HepG2 (cell line): ENCODE results near the gene LRRC45. TPM values are rescaled to one million over a fixed set of nuclear protein-coding genes. Genes with fewer than 3 reads are reported as not detected.

Experiments
- ATAC-seq: fragments of 200-7000 bp; cut with Tn5 transposase; 3 replicates; pipeline ENCODE4 v1.9.1; 2020; ENCODE audit warnings: mild to moderate bottlenecking, moderate library complexity
- BruUV-seq: library from RNA; stranded (reverse); fragments of 400-500 nt; replicated peaks from 2 replicates; lab custom pipeline; 2021; lab: Mats Ljungman, UMichigan
- CTCF ChIA-PET: fragments of 300-600 bp; formaldehyde crosslinking; extraction: SDS; loops from one replicate; lab custom pipeline; 2021; ENCODE audit warnings: low total read pairs, inconsistent platforms, low intra/inter-chr PET ratio; lab: Yijun Ruan, JAX
- POLR2A ChIA-PET: fragments of 350-600 bp; sonication (Branson Sonifier 250); formaldehyde crosslinking; loops from one replicate; lab custom pipeline; 2020; ENCODE audit warnings: antibody characterized with exemption, inconsistent platforms; lab: Yijun Ruan, JAX
- DNase-seq: peaks from one replicate; pipeline ENCODE4 v3.0.0-alpha.2; 2015; ENCODE audit warnings: low spot score
- FAIRE-seq: peaks from 3 replicates; lab custom pipeline; 2011; peaks lifted over from hg19 to GRCh38; lab: Jason Lieb, UNC
- H2AFZ ChIP-seq: one replicate; pipeline ENCODE4 v1.6.1; 2011; ENCODE audit warnings: low read length, inconsistent platforms
- H3K27ac ChIP-seq: fragments of 300-600 bp; 3 replicates; pipeline ENCODE4 v1.8.0; 2011; ENCODE audit warnings: mixed run types, mild to moderate bottlenecking, mixed read lengths, low read length, inconsistent platforms; ENCODE audit not compliant: insufficient read depth; ENCODE audit errors: extremely low read length
- H3K27me3 ChIP-seq, 2 experiments: fragments of 200-600 bp in 1 of 2; 2 replicates in 1 of 2; 3 replicates in 1 of 2; pipeline versions ENCODE4 v1.6.0 to v1.8.0; 2011; ENCODE audit warnings: low read length in 2 of 2, mild to moderate bottlenecking in 2 of 2, moderate library complexity in 2 of 2, inconsistent platforms in 1 of 2; ENCODE audit not compliant: insufficient read depth in 2 of 2, control insufficient read depth in 1 of 2
- H3K36me3 ChIP-seq, 2 experiments: fragments of 200-600 bp in 1 of 2; replicated peaks in 1 of 2; 2 replicates in 1 of 2; 3 replicates in 1 of 2; pipeline versions ENCODE4 v1.5.1 to v1.8.0; 2011; ENCODE audit warnings: low read length in 2 of 2, inconsistent platforms in 1 of 2; ENCODE audit not compliant: insufficient read depth in 2 of 2, control insufficient read depth in 1 of 2
- H3K4me1 ChIP-seq: 2 replicates; pipeline ENCODE4 v1.5.1; 2012; ENCODE audit warnings: low read length, inconsistent platforms; ENCODE audit not compliant: insufficient read depth
- H3K4me2 ChIP-seq: 2 replicates; pipeline ENCODE4 v1.6.0; 2011; ENCODE audit warnings: low read depth, low read length, inconsistent platforms
- H3K4me3 ChIP-seq, 3 experiments: fragments of 200-600 bp in 1 of 3; sonication (generic), shearing (Covaris generic) in 1 of 3; replicated peaks in 1 of 3; 2 replicates each; pipeline ENCODE4 v1.5.1; 2011 to 2016; ENCODE audit warnings: low read length in 3 of 3, inconsistent platforms in 2 of 3, low read depth in 2 of 3, mild to moderate bottlenecking in 2 of 3, control low read depth in 1 of 3, mixed read lengths in 1 of 3; ENCODE audit not compliant: insufficient read depth in 1 of 3
- H3K79me2 ChIP-seq: one replicate; pipeline ENCODE4 v1.6.1; 2011; ENCODE audit warnings: low read length, inconsistent platforms; ENCODE audit not compliant: insufficient read depth
- H3K9ac ChIP-seq: 2 replicates; pipeline ENCODE4 v1.6.0; 2011; ENCODE audit warnings: mild to moderate bottlenecking, low read depth, low read length, inconsistent platforms; ENCODE audit not compliant: insufficient read depth
- H3K9me3 ChIP-seq: 2 replicates; pipeline ENCODE4 v1.5.1; 2012; ENCODE audit warnings: mild to moderate bottlenecking, low read length
- H4K20me1 ChIP-seq: 2 replicates; pipeline ENCODE4 v1.6.0; 2011; ENCODE audit warnings: inconsistent platforms, mild to moderate bottlenecking, low read length, moderate library complexity; ENCODE audit not compliant: insufficient read depth
- CBX2 ChIP-seq, 2 experiments: fragments of 200-600 bp in 1 of 2; sonication (generic); formaldehyde crosslinking in 1 of 2; IDR thresholded peaks; 2 replicates each; pipeline versions ENCODE4 v1.7.0 to v1.8.1; 2018 to 2022; ENCODE audit warnings: low read depth in 2 of 2, low read length in 1 of 2, mild to moderate bottlenecking in 1 of 2, missing genetic modification reagents in 1 of 2
- CREM ChIP-seq, 2 experiments: sonication (generic) in 1 of 2; formaldehyde crosslinking in 1 of 2; IDR thresholded peaks; 2 replicates each; pipeline versions ENCODE4 v1.4.0 to v1.6.1; 2016 to 2020; ENCODE audit warnings: antibody characterized with exemption in 1 of 2, mild to moderate bottlenecking in 1 of 2, missing genetic modification reagents in 1 of 2
- HOXD1 ChIP-seq: sonication (generic); formaldehyde crosslinking; IDR thresholded peaks from 2 replicates; pipeline ENCODE4 v1.5.0; 2020; ENCODE audit warnings: missing genetic modification reagents
- NFATC3 ChIP-seq: sonication (generic); formaldehyde crosslinking; IDR thresholded peaks from 2 replicates; pipeline ENCODE4 v1.5.1; 2020; ENCODE audit warnings: mild to moderate bottlenecking, missing genetic modification reagents
- ONECUT2 ChIP-seq: sonication (generic); formaldehyde crosslinking; IDR thresholded peaks from 2 replicates; pipeline ENCODE4 v1.4.0; 2020; ENCODE audit warnings: missing genetic modification reagents
- POLR2A ChIP-seq, 2 experiments: IDR thresholded peaks; 2 replicates each; pipeline ENCODE4 v1.6.1; 2011; ENCODE audit warnings: low read depth in 2 of 2, low read length in 2 of 2, mild to moderate bottlenecking in 1 of 2, moderate library complexity in 1 of 2; ENCODE audit not compliant: insufficient read depth in 1 of 2
- PRMT3 ChIP-seq: sonication (generic); formaldehyde crosslinking; IDR thresholded peaks from 2 replicates; pipeline ENCODE4 v1.8.1; 2022; ENCODE audit warnings: low read depth, mild to moderate bottlenecking, moderate library complexity, missing genetic modification reagents, borderline replicate concordance
- SMARCE1 ChIP-seq: fragments of 450-650 bp; IDR thresholded peaks from 2 replicates; pipeline ENCODE4 v1.6.1; 2017; ENCODE audit warnings: borderline replicate concordance
- SP2 ChIP-seq: sonication (generic); formaldehyde crosslinking; IDR thresholded peaks from 2 replicates; pipeline ENCODE4 v1.5.1; 2020; ENCODE audit warnings: mild to moderate bottlenecking, missing genetic modification reagents
- TCF7L2 ChIP-seq: IDR thresholded peaks from 2 replicates; pipeline ENCODE4 v1.6.1; 2011; ENCODE audit warnings: mild to moderate bottlenecking, low read depth, low read length, moderate library complexity
- ZBTB20 ChIP-seq: sonication (generic); formaldehyde crosslinking; IDR thresholded peaks from 2 replicates; pipeline ENCODE4 v1.8.1; 2023; ENCODE audit warnings: missing genetic modification reagents, low read depth, mild to moderate bottlenecking, borderline replicate concordance
- ZNF101 ChIP-seq: sonication (generic); formaldehyde crosslinking; IDR thresholded peaks from 2 replicates; pipeline ENCODE4 v1.4.0; 2020; ENCODE audit warnings: mild to moderate bottlenecking, low read depth, missing genetic modification reagents, borderline replicate concordance
- ZNF234 ChIP-seq: sonication (generic); formaldehyde crosslinking; conservative IDR thresholded peaks from 2 replicates; pipeline ENCODE4 v1.5.1; 2020; ENCODE audit warnings: mild to moderate bottlenecking, missing genetic modification reagents
- ZNF264 ChIP-seq: sonication (generic); formaldehyde crosslinking; IDR thresholded peaks from 2 replicates; pipeline ENCODE4 v1.4.0; 2020; ENCODE audit warnings: missing genetic modification reagents
- ZNF782 ChIP-seq: sonication (generic); formaldehyde crosslinking; IDR thresholded peaks from 2 replicates; pipeline ENCODE4 v1.4.0; 2020; ENCODE audit warnings: missing genetic modification reagents, mild to moderate bottlenecking, borderline replicate concordance
- WGBS: methylation state at CpG from one replicate; pipeline ENCODE4 v1.1.6; 2017; ENCODE audit warnings: low lambda C conversion rate; 5-methylcytosine and 5-hydroxymethylcytosine counted together
- in situ Hi-C: cut with HindIII; loops from 2 replicates; pipeline ENCODE4 v1.10.0; 2017; ENCODE audit warnings: low pct_unique_long_range_greater_than_20kb; ENCODE audit not compliant: extremely low pct_ligation_motif_present
- intact Hi-C: fragments of 100-400 bp; cut with micrococcal nuclease; formaldehyde crosslinking; loops from one replicate; pipeline ENCODE4 v1.10.0; 2022; ENCODE audit not compliant: unreplicated experiment
- polyA plus RNA-seq, 8 experiments: library from polyadenylated mRNA; depleted of rRNA in 3 of 8; stranded (reverse) in 7 of 8; unstranded in 1 of 8; fragments of >200 nt; fragmentation: Illumina TruSeq in 4 of 8; extraction: Trizol in 4 of 8; gene quantifications; 2 replicates each; pipeline versions ENCODE4 v1.2.1 to v1.2.3, GENCODE V29; 2011 to 2016; ENCODE audit warnings: low read depth in 4 of 8, missing spikeins in 1 of 8, mixed read lengths in 1 of 8; ENCODE audit not compliant: insufficient read depth in 1 of 8
- total RNA-seq, 5 experiments: library from RNA; depleted of rRNA; stranded (reverse); fragments of >200 nt; fragmentation: Illumina TruSeq; extraction: Trizol; gene quantifications; 2 replicates each; pipeline ENCODE4 v1.2.3, GENCODE V29; 2016; ENCODE audit warnings: low read depth in 1 of 5
- TF ChIP-seq, protein P1 (sequence below): sonication (generic); formaldehyde crosslinking; IDR thresholded peaks from 2 replicates; pipeline ENCODE4 v1.4.0; 2020; ENCODE audit warnings: mild to moderate bottlenecking, missing genetic modification reagents
- TF ChIP-seq, protein P2 (sequence below): IDR thresholded peaks from 2 replicates; pipeline ENCODE4 v1.6.1; 2016; ENCODE audit warnings: mild to moderate bottlenecking
- TF ChIP-seq, protein P3 (sequence below): sonication (generic); formaldehyde crosslinking; IDR thresholded peaks from 2 replicates; pipeline ENCODE4 v1.9.0; 2022; ENCODE audit warnings: low read depth, missing genetic modification reagents

LRRC45 gene
- total and polyA plus RNA-seq, 2 of the 13 experiments (the other 11 are each of a cell fraction or from before 2014, with no cell fraction given): 11.6 to 48.1 TPM

DNA sequence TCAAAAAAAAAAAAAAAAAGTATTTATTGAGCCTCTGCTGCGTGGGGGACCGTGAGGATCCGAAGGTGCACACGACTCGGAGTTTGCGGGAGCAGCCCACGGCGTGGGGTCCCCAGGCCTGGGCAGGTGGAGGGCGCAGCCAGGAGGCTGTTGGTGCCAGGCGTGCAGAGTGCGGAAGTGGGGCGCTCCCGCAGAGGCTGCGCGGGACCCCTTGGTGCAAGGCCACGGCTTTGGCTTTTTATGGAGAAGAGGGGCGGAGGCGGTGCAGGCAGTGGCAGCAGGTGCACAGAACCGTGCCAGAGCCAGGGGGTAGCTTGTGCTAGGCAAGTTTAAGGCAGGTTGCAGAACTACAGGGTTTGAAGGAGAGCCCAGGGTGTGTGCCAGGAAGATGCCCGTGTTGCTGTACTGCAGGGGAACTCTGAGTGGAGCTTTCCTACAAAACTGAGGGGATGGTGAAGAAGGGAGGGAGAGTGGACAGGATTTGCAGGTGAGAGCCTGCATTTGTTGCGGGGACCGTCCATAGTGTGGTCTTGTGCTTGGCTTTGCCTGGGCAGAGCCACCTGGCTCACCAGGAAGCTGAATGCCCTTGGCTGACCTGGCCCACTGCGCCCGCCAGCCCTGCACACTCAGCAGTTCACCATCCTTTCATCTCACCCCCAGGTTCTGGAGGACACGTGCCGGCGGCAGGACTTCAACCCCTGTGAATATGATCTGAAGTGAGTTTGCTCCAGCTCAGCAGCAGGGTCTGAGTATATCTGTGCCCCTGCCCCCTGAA, 44.4 kb upstream of the LRRC45 start (continued):
- TF ChIP-seq, protein P1, sequence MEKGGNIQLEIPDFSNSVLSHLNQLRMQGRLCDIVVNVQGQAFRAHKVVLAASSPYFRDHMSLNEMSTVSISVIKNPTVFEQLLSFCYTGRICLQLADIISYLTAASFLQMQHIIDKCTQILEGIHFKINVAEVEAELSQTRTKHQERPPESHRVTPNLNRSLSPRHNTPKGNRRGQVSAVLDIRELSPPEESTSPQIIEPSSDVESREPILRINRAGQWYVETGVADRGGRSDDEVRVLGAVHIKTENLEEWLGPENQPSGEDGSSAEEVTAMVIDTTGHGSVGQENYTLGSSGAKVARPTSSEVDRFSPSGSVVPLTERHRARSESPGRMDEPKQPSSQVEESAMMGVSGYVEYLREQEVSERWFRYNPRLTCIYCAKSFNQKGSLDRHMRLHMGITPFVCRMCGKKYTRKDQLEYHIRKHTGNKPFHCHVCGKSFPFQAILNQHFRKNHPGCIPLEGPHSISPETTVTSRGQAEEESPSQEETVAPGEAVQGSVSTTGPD (CRISPR knock-in tag): 0 out of 2 replicates have a peak, but pooled peaks have one; percentile 39
- TF ChIP-seq, protein P2, sequence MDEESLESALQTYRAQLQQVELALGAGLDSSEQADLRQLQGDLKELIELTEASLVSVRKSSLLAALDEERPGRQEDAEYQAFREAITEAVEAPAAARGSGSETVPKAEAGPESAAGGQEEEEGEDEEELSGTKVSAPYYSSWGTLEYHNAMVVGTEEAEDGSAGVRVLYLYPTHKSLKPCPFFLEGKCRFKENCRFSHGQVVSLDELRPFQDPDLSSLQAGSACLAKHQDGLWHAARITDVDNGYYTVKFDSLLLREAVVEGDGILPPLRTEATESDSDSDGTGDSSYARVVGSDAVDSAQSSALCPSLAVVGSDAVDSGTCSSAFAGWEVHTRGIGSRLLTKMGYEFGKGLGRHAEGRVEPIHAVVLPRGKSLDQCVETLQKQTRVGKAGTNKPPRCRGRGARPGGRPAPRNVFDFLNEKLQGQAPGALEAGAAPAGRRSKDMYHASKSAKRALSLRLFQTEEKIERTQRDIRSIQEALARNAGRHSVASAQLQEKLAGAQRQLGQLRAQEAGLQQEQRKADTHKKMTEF (CRISPR knock-in tag): no peak
- no peak for TF ChIP-seq CBX2 (IDR thresholded peaks at IDR 0.05; ENCODE audit: low read depth, low read length)
- no peak for TF ChIP-seq CBX2 (CRISPR knock-in tag; IDR thresholded peaks at IDR 0.05; ENCODE audit: low read depth)
- no peak for TF ChIP-seq TCF7L2
- no peak for TF ChIP-seq SP2 (CRISPR knock-in tag)
- no peak for TF ChIP-seq ZNF101 (CRISPR knock-in tag)

DNA sequence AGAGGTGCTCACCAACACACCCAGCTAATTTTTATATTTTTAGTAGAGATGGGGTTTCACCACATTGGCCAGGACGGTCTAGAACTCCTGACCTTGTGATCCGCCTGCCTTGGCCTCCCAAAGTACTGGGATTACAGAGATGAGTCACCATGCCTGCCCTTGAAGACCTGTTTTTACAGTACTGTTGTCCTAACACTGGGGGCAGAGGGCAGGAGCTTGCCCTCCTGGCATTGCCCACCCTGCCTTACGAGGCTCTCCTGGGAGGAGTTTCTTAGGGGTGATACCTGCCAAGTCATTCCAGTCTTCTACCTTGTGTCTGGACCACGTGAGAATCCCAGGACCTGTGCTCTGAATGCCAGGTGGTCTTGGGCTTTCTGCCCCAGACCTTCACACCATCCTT, 43.0 kb upstream of the LRRC45 start:
- Histone ChIP-seq H3K4me1 (peaks cover 72% of the 10 kb centered on the region), H3K79me2 (peaks cover 26% of the 10 kb centered on the region), H2AFZ (no peak overlapping the region), H3K4me2 (no peak overlapping the region), H3K27me3 (no peaks in the 10 kb centered on the region), H3K27ac (peak overlapping the region; percentile 36), H3K36me3 (peaks cover 9 to 30% of the 10 kb centered on the region in 2 experiments), H3K4me3 (no peak overlapping the region), H4K20me1 (no peaks in the 10 kb centered on the region), H3K9me3 (no peaks in the 10 kb centered on the region), H3K9ac (no peak overlapping the region)
- CTCF ChIA-PET: interaction anchor here (5.6 kb wide), 1 partner anchor 20 kb away, joined by 25 read pairs; the partner anchor contains the start of gene NOTUM
- FAIRE-seq (no peak), ATAC-seq (no peak), DNase-seq (no peak)
- BruUV-seq: no TSS peak
- POLR2A ChIA-PET: interaction anchor here (1.0 to 14.1 kb wide), 5 partner anchors 9 to 43 kb away, joined by 4 to 382 read pairs (median 103); partner anchors contain the start of genes CENPX, LRRC45 and NOTUM
- WGBS: 99% methylated on average over 4 of the region's 4 CpGs
- intact Hi-C loops: no loop called here
- in situ Hi-C loops: no loop called here
- TF ChIP-seq, protein P3, sequence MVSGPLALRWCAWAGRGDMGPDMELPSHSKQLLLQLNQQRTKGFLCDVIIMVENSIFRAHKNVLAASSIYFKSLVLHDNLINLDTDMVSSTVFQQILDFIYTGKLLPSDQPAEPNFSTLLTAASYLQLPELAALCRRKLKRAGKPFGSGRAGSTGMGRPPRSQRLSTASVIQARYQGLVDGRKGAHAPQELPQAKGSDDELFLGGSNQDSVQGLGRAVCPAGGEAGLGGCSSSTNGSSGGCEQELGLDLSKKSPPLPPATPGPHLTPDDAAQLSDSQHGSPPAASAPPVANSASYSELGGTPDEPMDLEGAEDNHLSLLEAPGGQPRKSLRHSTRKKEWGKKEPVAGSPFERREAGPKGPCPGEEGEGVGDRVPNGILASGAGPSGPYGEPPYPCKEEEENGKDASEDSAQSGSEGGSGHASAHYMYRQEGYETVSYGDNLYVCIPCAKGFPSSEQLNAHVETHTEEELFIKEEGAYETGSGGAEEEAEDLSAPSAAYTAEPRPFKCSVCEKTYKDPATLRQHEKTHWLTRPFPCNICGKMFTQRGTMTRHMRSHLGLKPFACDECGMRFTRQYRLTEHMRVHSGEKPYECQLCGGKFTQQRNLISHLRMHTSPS (CRISPR knock-in tag): peak; percentile 64; the same call in 1 of the 2 replicates
- TF ChIP-seq ZBTB20 (CRISPR knock-in tag): no peak
- no peak for TF ChIP-seq CREM (IDR thresholded peaks at IDR 0.05)
- TF ChIP-seq CREM (CRISPR knock-in tag; IDR thresholded peaks at IDR 0.05): no peak
- TF ChIP-seq NFATC3 (CRISPR knock-in tag): 0 out of 2 replicates have a peak, but pooled peaks have one; percentile 27
- no peak for TF ChIP-seq SMARCE1
- no peak for TF ChIP-seq ZNF234 (CRISPR knock-in tag)
- no peak for TF ChIP-seq HOXD1 (CRISPR knock-in tag)
- no peak; a peak in 1 of 4 replicates for TF ChIP-seq POLR2A (IDR thresholded peaks at IDR 0.05; ENCODE audit: insufficient read depth in 1 of 2, low read depth in 2 of 2, low read length in 2 of 2)
- no peak for TF ChIP-seq ZNF782 (CRISPR knock-in tag)
- no peak for TF ChIP-seq ONECUT2 (CRISPR knock-in tag)
- TF ChIP-seq PRMT3 (CRISPR knock-in tag): no peak
- TF ChIP-seq ZNF264: no peak
